ENCODE results near the gene LRRC71.

- no peak for TF ChIP-seq EZH2 (IDR thresholded peaks at IDR 0.05; ENCODE audit: insufficient read depth, low read length)
- no peak for TF ChIP-seq CTCF (IDR thresholded peaks at IDR 0.05; ENCODE audit: insufficient read depth, low read depth, low read length)
These were observed 27.5 kb downstream of the LRRC71 start for GRCh38 chr1:156947818-156948525.

All from astrocyte (in vitro differentiated cells and primary cell).